Dermis blood vessel endothelial cell (primary cell): ENCODE results near the gene PGAP1. TPM values are rescaled to one million over a fixed set of nuclear protein-coding genes. Genes with fewer than 3 reads are reported as not detected.

ENCODE experiments used
- DNase-seq: peaks from one replicate; pipeline ENCODE4 v3.0.0; 2010
- total RNA-seq: library from RNA; depleted of rRNA; stranded (reverse); fragments of >200 nt; gene quantifications from 2 replicates; pipeline ENCODE4 v1.2.3, GENCODE V29; 2014

The PGAP1 gene
- total RNA-seq, 1 donor from 2014 or later: 4.8 TPM

- no peak for DNase-seq
These were observed 39.1 kb downstream of the PGAP1 start for GRCh38 chr2:196887431-196887830.

GRCh38 chr2:196884368-196884767, 42.1 kb downstream of the PGAP1 start:
- no peak for DNase-seq

- DNase-seq: no peak
These were observed 50.1 kb downstream of the PGAP1 start for GRCh38 chr2:196876364-196876763.

GRCh38 chr2:196875414-196875813, 51.1 kb downstream of the PGAP1 start:
- no peak for DNase-seq

GRCh38 chr2:196873511-196873910, 53.0 kb downstream of the PGAP1 start:
- no peak for DNase-seq

GRCh38 chr2:196854629-196855028, 71.9 kb downstream of the PGAP1 start:
- no peak for DNase-seq

- DNase-seq: peak; percentile 28
These were observed 73.0 kb downstream of the PGAP1 start for GRCh38 chr2:196853301-196854087.

GRCh38 chr2:196851088-196851487, 75.4 kb downstream of the PGAP1 start:
- DNase-seq: no peak

- DNase-seq: peak; percentile 64
These were observed 76.6 kb downstream of the PGAP1 start for GRCh38 chr2:196849895-196850294.

- no peak for DNase-seq
These were observed 80.2 kb downstream of the PGAP1 start for GRCh38 chr2:196846295-196846694.

GRCh38 chr2:196845371-196845770, 81.1 kb downstream of the PGAP1 start:
- DNase-seq: no peak

- no peak for DNase-seq
These were observed 86.3 kb downstream of the PGAP1 start for GRCh38 chr2:196840171-196840570.

- DNase-seq: no peak
These were observed 86.9 kb downstream of the PGAP1 start for GRCh38 chr2:196839574-196839973.

- no peak for DNase-seq
These were observed 90.1 kb downstream of the PGAP1 start for GRCh38 chr2:196836440-196836839.

- no peak for DNase-seq
These were observed 95.8 kb downstream of the PGAP1 start for GRCh38 chr2:196830701-196831100.

- peak; percentile 53 for DNase-seq
These were observed 99.2 kb downstream of the PGAP1 start for GRCh38 chr2:196827356-196827755.

GRCh38 chr2:196823750-196824522, 102.6 kb downstream of the PGAP1 start:
- peak; percentile 69 for DNase-seq

- DNase-seq: peak; percentile 8
These were observed 105.3 kb downstream of the PGAP1 start for GRCh38 chr2:196821195-196821594.

GRCh38 chr2:196809260-196809659, 117.2 kb downstream of the PGAP1 start, which contains the start of gene C2orf66:
Gene C2orf66 (minus strand): TSS chr2:196809355. CDS start chr2:196809336, 19 bp downstream.
- DNase-seq: no peak

GRCh38 chr2:196808083-196808665, 118.3 kb downstream of the PGAP1 start:
- DNase-seq: peak; percentile 8

- DNase-seq: no peak
These were observed 122.1 kb downstream of the PGAP1 start for GRCh38 chr2:196804381-196804780.

GRCh38 chr2:196802401-196802800, 124.1 kb downstream of the PGAP1 start:
- no peak for DNase-seq

- peak; percentile 2 for DNase-seq
These were observed 124.7 kb downstream of the PGAP1 start for GRCh38 chr2:196801674-196802261.
